ENCODE measurements around the gene CNTNAP2.

The CNTNAP2 gene

GRCh38 chr7:146319629-146320028, 203.0 kb downstream of the CNTNAP2 start:
- peak; percentile 55 for DNase-seq

DNA sequence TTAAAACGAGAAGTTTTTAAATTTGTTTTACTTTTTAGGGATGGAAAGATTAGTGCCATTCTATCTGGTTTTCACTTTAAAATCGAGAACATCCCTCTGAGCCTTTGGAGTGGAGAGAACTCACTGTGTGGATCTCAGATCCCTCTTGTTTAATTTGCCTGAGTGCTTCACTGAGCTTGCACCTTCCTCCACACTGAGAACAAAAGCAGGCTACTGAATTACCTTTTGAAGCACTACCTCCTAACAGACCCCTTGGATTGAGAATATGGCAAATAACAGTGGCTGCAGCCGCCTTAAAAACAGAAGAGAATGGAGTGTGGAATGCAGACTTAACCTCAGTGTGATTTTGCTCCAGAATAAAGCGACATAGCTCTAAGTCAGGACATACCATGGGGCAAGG, 204.7 kb downstream of the CNTNAP2 start:
- DNase-seq, result no peak

DNA sequence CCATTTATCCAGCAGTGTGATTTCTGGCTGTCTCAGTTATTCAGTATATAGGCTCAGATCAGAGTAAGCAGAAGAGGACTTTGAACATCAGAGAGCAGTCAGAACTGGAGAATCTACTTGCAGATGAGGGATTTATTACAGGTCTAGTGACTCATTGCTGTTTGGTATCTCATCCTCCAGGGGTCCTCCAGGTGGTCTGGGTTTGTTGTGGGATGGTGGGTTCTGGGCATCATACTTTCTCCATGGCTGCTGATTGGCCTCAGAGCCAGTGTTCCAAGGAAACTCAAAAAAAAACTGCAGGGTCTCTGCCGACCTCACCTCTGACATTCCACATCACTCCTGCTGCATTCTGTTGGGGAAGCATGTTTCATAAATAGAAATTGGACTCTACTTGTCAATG, 214.8 kb downstream of the CNTNAP2 start:
- no peak for DNase-seq

- DNase-seq, result no peak
These were observed 228.7 kb downstream of the CNTNAP2 start for GRCh38 chr7:146345251-146345650.

- no peak for DNase-seq
These were observed 229.5 kb downstream of the CNTNAP2 start for GRCh38 chr7:146346096-146346495.

DNA sequence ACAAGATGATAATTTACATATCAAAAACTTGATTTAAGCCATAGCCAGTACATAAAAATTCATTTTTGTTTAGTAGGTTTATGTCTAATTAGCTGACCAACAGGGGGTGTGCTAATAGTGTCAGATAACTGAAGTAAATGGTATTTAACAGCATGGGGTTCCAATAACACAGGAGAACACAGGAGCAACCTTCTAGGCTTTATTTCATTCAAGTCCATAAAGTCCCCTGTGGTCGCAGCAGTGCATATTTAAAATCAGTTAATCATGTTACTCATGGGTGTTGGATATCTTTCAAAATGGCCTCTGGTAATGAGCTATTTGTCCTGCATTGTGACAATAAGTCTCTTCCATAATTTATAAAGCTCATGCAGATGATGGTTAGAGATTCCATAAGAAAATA, 238.6 kb downstream of the CNTNAP2 start:
- no peak for DNase-seq

GRCh38 chr7:146359176-146359575, 242.6 kb downstream of the CNTNAP2 start:
- DNase-seq, result no peak

- DNase-seq, result no peak
These were observed 250.3 kb downstream of the CNTNAP2 start for GRCh38 chr7:146366938-146367337.

- no peak for DNase-seq
These were observed 253.6 kb downstream of the CNTNAP2 start for GRCh38 chr7:146370171-146370570.

DNA sequence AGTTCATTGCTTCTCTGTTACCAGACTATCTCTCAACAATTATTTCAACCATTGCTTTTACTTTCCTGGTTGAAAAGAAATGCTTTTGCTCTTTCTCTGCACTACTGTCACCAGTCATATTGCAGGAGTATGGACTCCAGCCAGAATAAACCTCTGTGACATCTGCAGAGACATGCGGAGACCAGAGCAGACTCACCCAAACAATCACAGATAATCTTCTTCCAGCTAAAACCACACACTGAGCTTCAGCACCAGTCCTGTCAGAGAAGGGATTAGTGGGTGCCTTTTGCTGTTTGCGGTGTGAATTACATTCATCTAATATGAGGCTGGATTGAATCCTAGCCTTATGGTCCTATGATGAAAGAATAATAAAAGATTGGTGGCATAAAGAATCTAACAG, 258.6 kb downstream of the CNTNAP2 start:
- DNase-seq, result no peak

- no peak for DNase-seq
These were observed 261.6 kb downstream of the CNTNAP2 start for GRCh38 chr7:146378196-146378595.

- DNase-seq, result peak; percentile 57
These were observed 270.5 kb downstream of the CNTNAP2 start for GRCh38 chr7:146387140-146387539.

GRCh38 chr7:146388928-146389327, 272.3 kb downstream of the CNTNAP2 start:
- no peak for DNase-seq

GRCh38 chr7:146393346-146393745, 276.7 kb downstream of the CNTNAP2 start:
- no peak for DNase-seq

GRCh38 chr7:146397141-146397540, 280.5 kb downstream of the CNTNAP2 start:
- no peak for DNase-seq

DNA sequence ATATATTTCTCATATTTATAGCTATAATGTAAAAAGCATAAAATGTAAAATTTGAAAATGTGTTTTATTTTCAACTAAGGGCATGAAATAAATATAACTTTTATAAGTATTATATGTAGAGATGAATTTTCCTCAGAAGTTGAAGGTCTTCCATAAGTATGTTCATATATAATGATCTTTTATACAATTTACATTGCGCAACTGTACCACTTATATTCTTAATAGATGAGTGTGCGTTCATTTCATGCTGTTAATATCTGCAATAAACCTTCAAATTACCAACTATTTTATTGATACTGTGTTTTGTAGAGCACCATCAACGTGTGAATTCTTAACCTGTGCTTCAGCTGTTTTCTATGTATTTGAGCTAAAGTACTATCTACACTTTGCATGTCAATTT, 285.3 kb downstream of the CNTNAP2 start:
- DNase-seq, result no peak

DNA sequence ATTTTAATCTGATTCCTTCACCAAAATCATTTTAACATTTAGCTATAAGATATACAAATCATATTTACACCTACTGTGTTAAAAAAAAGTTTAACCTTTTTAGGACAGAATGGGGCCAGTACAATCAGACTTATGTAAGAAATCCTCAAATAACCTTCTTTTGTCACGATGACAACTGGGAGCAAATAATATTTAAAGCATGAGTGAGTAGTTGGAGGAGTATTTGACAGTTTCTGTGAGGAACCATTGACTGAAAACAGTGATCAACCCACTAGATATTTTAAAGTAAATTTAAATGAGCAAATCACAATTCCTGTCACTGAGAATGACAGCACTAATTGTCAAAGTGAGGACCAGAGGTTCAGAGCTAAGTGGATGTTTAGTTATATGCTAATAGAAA, 289.1 kb downstream of the CNTNAP2 start:
- DNase-seq, result no peak

- no peak for DNase-seq
These were observed 295.4 kb downstream of the CNTNAP2 start for GRCh38 chr7:146411975-146412374.

DNA sequence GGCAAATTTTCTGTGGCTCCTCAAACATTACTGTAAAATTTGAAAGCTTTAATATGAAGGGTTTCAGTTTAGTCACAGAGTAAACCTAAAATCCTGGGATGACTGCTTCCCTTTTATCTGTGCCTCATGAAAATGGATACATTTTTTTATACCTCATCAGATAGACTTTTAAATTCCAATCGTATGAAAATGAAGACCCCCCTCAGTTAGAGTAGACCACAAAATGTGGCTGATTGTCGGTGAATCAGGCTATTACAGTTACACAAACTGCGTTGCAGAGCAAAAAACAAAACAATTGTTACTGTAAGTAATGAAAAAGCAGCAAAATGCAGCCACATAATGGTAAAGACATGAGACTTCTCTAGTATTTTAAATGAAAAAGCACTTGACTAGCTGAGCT, 296.2 kb downstream of the CNTNAP2 start:
- no peak for DNase-seq

- no peak for DNase-seq
These were observed 297.8 kb downstream of the CNTNAP2 start for GRCh38 chr7:146414373-146414772.

DNA sequence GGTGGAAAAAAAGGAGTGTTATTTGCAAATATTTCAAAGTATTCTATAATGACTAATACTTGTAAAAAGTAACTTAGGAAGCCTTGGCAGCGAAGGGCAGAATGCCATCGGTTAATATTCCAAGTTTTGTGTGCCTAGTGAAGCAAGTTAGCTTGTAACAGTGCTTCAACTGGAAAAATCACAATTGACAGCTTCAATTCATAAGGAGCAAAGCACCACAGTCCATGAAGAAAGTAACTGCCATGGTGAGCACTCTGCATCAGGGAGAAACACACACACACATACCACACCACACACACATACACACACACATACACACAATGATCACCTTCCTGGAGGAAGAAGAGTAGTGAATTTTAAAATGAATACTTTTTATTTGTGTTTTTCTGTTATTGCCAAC, 298.3 kb downstream of the CNTNAP2 start:
- DNase-seq, result no peak

GRCh38 chr7:146417176-146417575, 300.6 kb downstream of the CNTNAP2 start:
- no peak for DNase-seq

DNA sequence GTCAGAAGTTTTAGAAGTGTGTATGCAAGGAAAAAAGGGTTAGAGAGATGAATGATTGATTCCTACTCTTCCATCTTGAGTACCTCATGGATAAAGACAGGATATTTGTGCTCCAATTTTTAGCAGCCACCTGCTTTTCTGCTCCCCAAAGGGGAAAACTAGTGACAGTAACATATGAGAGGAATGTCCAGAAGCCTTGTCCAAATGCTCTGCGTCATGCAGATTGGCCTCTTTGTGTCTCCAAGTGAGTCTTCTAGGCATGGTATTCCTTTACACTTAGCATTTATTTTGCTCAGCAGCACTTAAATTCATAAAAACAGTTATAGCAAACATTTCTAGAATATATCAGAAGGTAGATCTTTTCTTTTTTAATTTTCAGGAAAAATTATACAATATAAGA, 306.8 kb downstream of the CNTNAP2 start:
- DNase-seq, result no peak

GRCh38 chr7:146424084-146424483, 307.5 kb downstream of the CNTNAP2 start:
- DNase-seq, result no peak

- no peak for DNase-seq
These were observed 316.9 kb downstream of the CNTNAP2 start for GRCh38 chr7:146433501-146433900.

DNA sequence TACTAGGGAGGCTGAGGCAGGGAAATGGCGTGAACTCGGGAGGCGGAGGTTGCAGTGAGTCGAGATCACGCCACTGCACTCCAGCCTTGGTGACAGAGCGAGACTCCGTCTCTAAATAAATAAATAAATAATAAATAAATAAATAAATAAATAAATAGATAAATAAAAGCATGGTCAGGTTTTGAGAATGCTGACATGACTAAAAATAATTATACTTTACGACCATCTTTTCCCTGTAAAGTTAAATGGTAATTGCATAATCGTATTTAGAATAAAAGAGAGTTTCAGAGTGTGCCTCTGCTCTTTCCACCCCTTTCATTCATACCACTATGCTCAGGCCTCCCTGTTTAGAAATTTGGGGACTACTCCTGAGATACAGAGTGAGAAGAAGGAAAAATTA, 326.5 kb downstream of the CNTNAP2 start:
- no peak for DNase-seq

Measured in islet precursor cell (in vitro differentiated cells).